Endothelial cell of umbilical vein (primary cell): ENCODE measurements around the gene RDH14. TPM values are rescaled to one million over a fixed set of nuclear protein-coding genes. Genes with fewer than 3 reads are reported as not detected.

ENCODE experiments used
- BruUV-seq: library from RNA; stranded (reverse); fragments of 400-500 nt; replicated peaks from 2 replicates; lab custom pipeline; 2021; lab: Mats Ljungman, UMichigan
- CTCF ChIA-PET: fragments of 300-600, 350-600 bp; sonication (Branson Sonifier 250); formaldehyde crosslinking; loops from one replicate; lab custom pipeline; 2021; ENCODE audit warnings: antibody characterized with exemption, inconsistent platforms; lab: Charles Lee
- POLR2A ChIA-PET: fragments of 300-600, 350-600 bp; sonication (Branson Sonifier 250); formaldehyde crosslinking; loops from one replicate; lab custom pipeline; 2021; ENCODE audit warnings: antibody characterized with exemption, inconsistent platforms; lab: Charles Lee
- DNase-seq: peaks from one replicate; pipeline ENCODE4 v3.0.0-alpha.2; 2011; ENCODE audit warnings: low read depth, low spot score
- FAIRE-seq: peaks from 2 replicates; lab custom pipeline; 2011; peaks lifted over from hg19 to GRCh38; lab: Jason Lieb, UNC
- H2AFZ ChIP-seq: 2 replicates; pipeline ENCODE4 v1.6.0; 2012; ENCODE audit warnings: low read depth, low read length, control low read depth, inconsistent platforms
- H3K27ac ChIP-seq: 2 replicates; pipeline ENCODE4 v1.5.1; 2011; ENCODE audit warnings: low read depth, mild to moderate bottlenecking, control low read depth, low read length, moderate library complexity; ENCODE audit not compliant: insufficient read depth
- H3K27me3 ChIP-seq, 2 experiments: 2 replicates each; pipeline versions ENCODE4 v1.6.0 to v1.6.1; 2011; ENCODE audit warnings: low read length in 2 of 2, mixed read lengths in 1 of 2; ENCODE audit not compliant: control insufficient read depth in 2 of 2, insufficient read depth in 2 of 2
- H3K36me3 ChIP-seq, 2 experiments: 2 replicates in 1 of 2; 3 replicates in 1 of 2; pipeline ENCODE4 v1.5.1; 2011; ENCODE audit warnings: low read length in 2 of 2, mild to moderate bottlenecking in 1 of 2, moderate library complexity in 1 of 2; ENCODE audit not compliant: control insufficient read depth in 2 of 2, insufficient read depth in 2 of 2; ENCODE audit errors: extremely low read depth in 1 of 2
- H3K4me1 ChIP-seq: 3 replicates; pipeline ENCODE4 v1.5.1; 2011; ENCODE audit warnings: mild to moderate bottlenecking, low read length; ENCODE audit not compliant: control insufficient read depth, insufficient read depth; ENCODE audit errors: extremely low read depth
- H3K4me2 ChIP-seq: 2 replicates; pipeline ENCODE4 v1.6.1; 2011; ENCODE audit warnings: low read length, control low read depth, mixed read lengths; ENCODE audit not compliant: insufficient read depth
- H3K4me3 ChIP-seq, 3 experiments: fragments of 200-600 bp in 1 of 3; sonication (generic), shearing (Covaris generic) in 1 of 3; replicated peaks in 1 of 3; 2 replicates each; pipeline ENCODE4 v1.5.1; 2011 to 2016; ENCODE audit warnings: control low read depth in 3 of 3, low read length in 3 of 3, mild to moderate bottlenecking in 2 of 3, inconsistent platforms in 1 of 3, low read depth in 1 of 3, moderate library complexity in 1 of 3; ENCODE audit not compliant: insufficient read depth in 1 of 3
- H3K79me2 ChIP-seq: 2 replicates; pipeline ENCODE4 v1.6.0; 2012; ENCODE audit warnings: low read length, inconsistent platforms; ENCODE audit not compliant: control insufficient read depth, insufficient read depth
- H3K9ac ChIP-seq: replicated peaks from 2 replicates; pipeline ENCODE3; 2011; ENCODE audit warnings: low read length, control low read depth; ENCODE audit not compliant: insufficient read depth; ENCODE audit errors: extremely low read depth
- H3K9me1 ChIP-seq: replicated peaks from 3 replicates; pipeline ENCODE4 v1.6.0; 2011; ENCODE audit warnings: mild to moderate bottlenecking, low read length; ENCODE audit not compliant: control insufficient read depth, insufficient read depth; ENCODE audit errors: extremely low read depth
- H3K9me3 ChIP-seq: replicated peaks from 2 replicates; pipeline ENCODE4 v1.5.1; 2012; ENCODE audit warnings: low read length, inconsistent platforms; ENCODE audit not compliant: control insufficient read depth, insufficient read depth
- H4K20me1 ChIP-seq: replicated peaks from 2 replicates; pipeline ENCODE3; 2011; ENCODE audit warnings: mild to moderate bottlenecking, low read length; ENCODE audit not compliant: control insufficient read depth, insufficient read depth; ENCODE audit errors: extremely low read depth
- CTCF ChIP-seq, 2 donors: IDR thresholded peaks; 1 replicate in 1 of 2; 2 replicates in 1 of 2; pipeline ENCODE4 v1.5.1; 2011; ENCODE audit warnings: low read length in 2 of 2, mild to moderate bottlenecking in 2 of 2, moderate library complexity in 2 of 2, control low read depth in 1 of 2, inconsistent platforms in 1 of 2, low read depth in 1 of 2; ENCODE audit not compliant: insufficient read depth in 1 of 2; ENCODE audit errors: extremely low read depth in 1 of 2
- EZH2 ChIP-seq: IDR thresholded peaks from 2 replicates; pipeline ENCODE4 v1.6.1; 2012; ENCODE audit warnings: borderline replicate concordance, low read depth, mild to moderate bottlenecking, moderate library complexity, low read length, inconsistent platforms; ENCODE audit not compliant: severe bottlenecking
- FOS ChIP-seq: IDR thresholded peaks from 2 replicates; pipeline ENCODE4 v1.6.1; 2011; ENCODE audit warnings: mild to moderate bottlenecking, low read length, moderate library complexity, borderline replicate concordance; ENCODE audit not compliant: insufficient read depth
- GATA2 ChIP-seq: IDR thresholded peaks from 2 replicates; pipeline ENCODE4 v1.7.0; 2011; ENCODE audit warnings: low read depth, mild to moderate bottlenecking, moderate library complexity, mixed read lengths, low read length; ENCODE audit not compliant: insufficient read length, insufficient read depth
- JUN ChIP-seq: IDR thresholded peaks from 2 replicates; pipeline ENCODE4 v1.6.1; 2011; ENCODE audit warnings: borderline replicate concordance, low read depth; ENCODE audit not compliant: insufficient read length, insufficient read depth
- MAX ChIP-seq: IDR thresholded peaks from 2 replicates; pipeline ENCODE4 v1.6.1; 2011; ENCODE audit not compliant: insufficient read depth, insufficient read length
- MYC ChIP-seq: IDR thresholded peaks from one replicate; pipeline ENCODE4 v1.6.1; 2011; ENCODE audit warnings: mild to moderate bottlenecking, low read depth, low read length
- POLR2A ChIP-seq: IDR thresholded peaks from 2 replicates; pipeline ENCODE4 v1.6.1; 2012; ENCODE audit warnings: low read depth, mild to moderate bottlenecking, control low read depth, low read length
- POLR2AphosphoS5 ChIP-seq: IDR thresholded peaks from 2 replicates; pipeline ENCODE4 v1.6.1; 2012; ENCODE audit warnings: low read depth, mild to moderate bottlenecking, control low read depth, low read length, moderate library complexity; ENCODE audit not compliant: insufficient read depth
- dilution Hi-C: fragments of 300-500 bp; cut with MboI; formaldehyde crosslinking; loops from one replicate; pipeline ENCODE4 v1.15.0; 2019; ENCODE audit warnings: low sequenced_read_pairs; ENCODE audit not compliant: extremely low pct_ligation_motif_present
- intact Hi-C: fragments of 100-400 bp; cut with micrococcal nuclease; formaldehyde crosslinking; loops from one replicate; pipeline ENCODE4 v1.10.0; 2022
- polyA plus RNA-seq, 4 experiments: library from polyadenylated mRNA; depleted of rRNA in 3 of 4; stranded (reverse) in 3 of 4; unstranded in 1 of 4; fragments of >200 nt; gene quantifications; 2 replicates each; pipeline versions ENCODE4 v1.2.1 to v1.2.3, GENCODE V29; 2011 to 2012; ENCODE audit warnings: missing spikeins in 1 of 4
- total RNA-seq: library from RNA; stranded (reverse); gene quantifications from 2 replicates; pipeline ENCODE4 v1.2.3, GENCODE V29; 2021

The RDH14 gene
- total and polyA plus RNA-seq, 2 donors (not counting 3 experiments of a cell fraction or from before 2014, with no cell fraction given), result 8.8 to 12.4 TPM

DNA sequence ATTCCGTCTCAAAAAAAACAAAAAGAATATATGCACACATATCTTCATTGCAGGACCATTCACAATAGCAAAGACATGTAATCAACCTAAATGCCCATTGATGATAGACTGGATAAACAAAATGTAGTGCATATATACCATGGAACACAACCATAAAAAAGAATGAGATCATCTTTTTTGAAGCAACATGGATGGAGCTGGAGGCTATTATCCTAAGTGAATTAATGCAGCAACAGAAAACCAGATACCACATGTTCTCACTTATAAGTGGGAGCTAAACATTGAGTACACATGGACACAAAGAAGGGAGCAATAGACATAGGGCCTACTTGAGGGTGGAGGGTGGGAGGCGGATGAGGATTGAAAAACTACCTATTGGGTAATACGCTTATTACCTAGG, 20.2 kb upstream of the RDH14 start:
- Histone ChIP-seq H2AFZ (no peak overlapping the region), H3K4me1 (no peaks in the 10 kb centered on the region), H3K4me2 (no peak overlapping the region), H3K36me3 (no peaks in the 10 kb centered on the region), H3K9me3 (no peaks in the 10 kb centered on the region), H3K9ac (no peak overlapping the region), H3K27ac (no peak overlapping the region), H4K20me1 (no peaks in the 10 kb centered on the region), H3K4me3 (no peak overlapping the region), H3K27me3 (no peaks in the 10 kb centered on the region), H3K79me2 (no peaks in the 10 kb centered on the region), H3K9me1 (no peaks in the 10 kb centered on the region)
- ChIA-PET POLR2A (no interaction called here), CTCF (no interaction called here)
- no peak for FAIRE-seq
- intact Hi-C loops, result no loop called here
- dilution Hi-C loops, result no loop called here
- DNase-seq, result no peak
- no TSS peak for BruUV-seq
- TF ChIP-seq MAX (no peak), JUN (no peak), EZH2 (no peak), POLR2AphosphoS5 (no peak), FOS (no peak), MYC (no peak), GATA2 (no peak), CTCF (IDR thresholded peaks at IDR 0.05; ENCODE audit: extremely low read depth in 1 of 2, insufficient read depth in 1 of 2, low read depth in 1 of 2, low read length in 2 of 2) (no peak), POLR2A (no peak)
